Esophagus muscularis mucosa (tissue), 4 donors: Measurements from ENCODE around the gene RHCG.

Source experiments
- CTCF ChIP-seq, 3 experiments: fragments of 200-600 bp in 2 of 3; fragments of 450-650 bp in 1 of 3; sonication (generic) in 2 of 3; IDR thresholded peaks; one replicate each; pipeline ENCODE4 v1.5.1; 2017 to 2019; ENCODE audit warnings: antibody characterized with exemption in 3 of 3, mild to moderate bottlenecking in 2 of 3, moderate library complexity in 1 of 3
- EP300 ChIP-seq: sonication (generic); formaldehyde crosslinking; IDR thresholded peaks from one replicate; pipeline ENCODE4 v1.6.1; 2017; ENCODE audit warnings: antibody characterized with exemption
- POLR2A ChIP-seq: fragments of 450-650 bp; IDR thresholded peaks from one replicate; pipeline ENCODE4 v1.6.1; 2017; ENCODE audit warnings: antibody characterized with exemption, moderate library complexity, mild to moderate bottlenecking, low read depth

GRCh38 chr15:89442155-89442554 lies 54.2 kb downstream of the RHCG start:
- no peak for TF ChIP-seq CTCF (IDR thresholded peaks at IDR 0.05)
- TF ChIP-seq EP300 = no peak
- TF ChIP-seq POLR2A = no peak
